ENCODE results near the gene SCNN1A. TPM values are rescaled to one million over a fixed set of nuclear protein-coding genes. Genes with fewer than 3 reads are reported as not detected.

SCNN1A gene
- total RNA-seq, 4 donors from 2014 or later = 74.2 to 143 (median 93.7) TPM

DNA sequence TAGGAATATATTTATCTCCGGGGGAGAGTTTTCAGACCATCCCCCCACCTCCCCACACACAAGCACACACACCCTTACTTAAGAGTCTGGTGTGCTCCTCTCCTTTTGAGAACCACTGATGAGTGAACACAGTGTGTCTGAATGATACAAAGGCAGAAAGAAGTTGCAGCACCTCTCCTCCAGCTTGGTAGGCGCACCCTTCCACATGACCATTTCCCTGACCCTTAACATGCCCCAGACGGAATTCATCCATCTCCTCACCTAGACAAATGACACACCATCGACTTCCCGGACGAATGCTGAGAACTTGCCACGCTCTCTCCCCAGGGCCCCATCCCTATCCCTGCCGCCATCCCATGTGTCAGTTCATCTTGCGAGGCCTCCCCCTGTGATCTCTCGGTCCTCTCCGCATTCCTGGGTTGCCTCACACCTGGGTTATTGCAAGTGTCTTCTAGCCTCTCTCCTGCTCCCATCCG, 37.4 kb downstream of the SCNN1A start:
- no peaks in the 10 kb centered on the region for H3K27me3 ChIP-seq
- peak overlapping the region; percentile 99 for H3K27ac ChIP-seq
- no peak for DNase-seq (ENCODE audit: low spot score in 2 of 2)
- TF ChIP-seq POLR2AphosphoS5 (IDR thresholded peaks at IDR 0.05) (no peak), EP300 (IDR thresholded peaks at IDR 0.05) (no peak), POLR2A (IDR thresholded peaks at IDR 0.05) (no peak)
- TF ChIP-seq, protein P1, sequence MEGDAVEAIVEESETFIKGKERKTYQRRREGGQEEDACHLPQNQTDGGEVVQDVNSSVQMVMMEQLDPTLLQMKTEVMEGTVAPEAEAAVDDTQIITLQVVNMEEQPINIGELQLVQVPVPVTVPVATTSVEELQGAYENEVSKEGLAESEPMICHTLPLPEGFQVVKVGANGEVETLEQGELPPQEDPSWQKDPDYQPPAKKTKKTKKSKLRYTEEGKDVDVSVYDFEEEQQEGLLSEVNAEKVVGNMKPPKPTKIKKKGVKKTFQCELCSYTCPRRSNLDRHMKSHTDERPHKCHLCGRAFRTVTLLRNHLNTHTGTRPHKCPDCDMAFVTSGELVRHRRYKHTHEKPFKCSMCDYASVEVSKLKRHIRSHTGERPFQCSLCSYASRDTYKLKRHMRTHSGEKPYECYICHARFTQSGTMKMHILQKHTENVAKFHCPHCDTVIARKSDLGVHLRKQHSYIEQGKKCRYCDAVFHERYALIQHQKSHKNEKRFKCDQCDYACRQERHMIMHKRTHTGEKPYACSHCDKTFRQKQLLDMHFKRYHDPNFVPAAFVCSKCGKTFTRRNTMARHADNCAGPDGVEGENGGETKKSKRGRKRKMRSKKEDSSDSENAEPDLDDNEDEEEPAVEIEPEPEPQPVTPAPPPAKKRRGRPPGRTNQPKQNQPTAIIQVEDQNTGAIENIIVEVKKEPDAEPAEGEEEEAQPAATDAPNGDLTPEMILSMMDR (IDR thresholded peaks at IDR 0.05) = no peak
- peaks cover 84% of the 10 kb centered on the region for H3K4me1 ChIP-seq
- H3K4me3 ChIP-seq = peak overlapping the region; percentile 92
- no peaks in the 10 kb centered on the region for H3K9me3 ChIP-seq
- H3K36me3 ChIP-seq = peaks cover 14% of the 10 kb centered on the region
- WGBS = 22% methylated on average over 12 of the region's 12 CpGs

DNA sequence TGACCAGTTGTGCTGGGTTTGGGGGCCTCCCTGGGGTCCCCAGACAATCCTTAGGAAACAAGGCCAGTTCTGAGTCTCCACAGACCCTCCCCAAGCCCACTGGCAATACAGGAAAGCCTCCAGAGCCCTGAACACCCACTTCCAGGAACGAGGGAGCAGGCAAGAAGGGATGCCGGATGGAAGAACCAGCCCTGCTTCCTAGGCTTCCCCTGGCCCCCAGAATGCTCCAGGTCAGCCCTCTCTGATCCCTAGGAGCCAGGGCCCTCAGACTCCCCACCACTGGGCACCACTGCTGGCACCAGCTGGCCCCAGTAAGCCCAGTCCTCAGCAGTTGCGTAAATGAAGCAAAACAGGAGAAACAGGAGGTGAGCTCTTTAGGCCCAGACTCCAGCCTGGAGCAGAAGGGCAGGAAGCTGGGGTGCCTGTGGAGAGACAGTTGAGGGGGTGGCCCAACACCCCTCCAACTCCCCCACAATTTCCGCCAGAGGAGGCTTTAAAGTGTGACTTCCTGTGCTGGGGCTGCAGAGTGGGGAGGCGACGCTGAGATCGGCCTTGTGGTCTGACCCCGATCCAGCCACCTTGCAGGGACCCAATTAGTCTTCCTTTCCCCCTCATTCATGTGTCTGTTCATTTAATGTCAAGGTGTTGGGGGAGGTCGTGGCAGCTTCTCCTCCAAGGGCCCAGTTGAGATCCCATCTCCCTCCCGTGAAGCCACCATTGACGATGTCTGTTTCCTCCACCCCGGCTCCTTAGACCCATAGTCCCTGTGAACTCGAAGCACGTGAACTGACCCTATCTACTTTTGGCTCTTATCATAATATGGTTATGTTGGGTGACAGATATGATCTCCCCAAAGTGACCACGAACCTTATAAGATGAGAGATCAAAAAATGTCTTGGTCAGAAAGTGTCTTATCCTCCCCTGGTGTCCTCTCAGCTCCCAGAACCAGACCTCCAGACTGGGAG, 38.2 kb downstream of the SCNN1A start:
- Histone ChIP-seq H3K27ac (peak overlapping the region; percentile 99), H3K27me3 (no peaks in the 10 kb centered on the region), H3K4me3 (peak overlapping the region; percentile 92), H3K36me3 (peaks cover 23% of the 10 kb centered on the region), H3K9me3 (no peaks in the 10 kb centered on the region), H3K4me1 (peaks cover 80% of the 10 kb centered on the region)
- TF ChIP-seq EP300 (IDR thresholded peaks at IDR 0.05) (no peak), POLR2AphosphoS5 (IDR thresholded peaks at IDR 0.05) (no peak), POLR2A (IDR thresholded peaks at IDR 0.05) (no peak)
- TF ChIP-seq, protein P1 (IDR thresholded peaks at IDR 0.05) = no peak
- WGBS = 27% methylated on average over 9 of the region's 15 CpGs
- no peak for DNase-seq (ENCODE audit: low spot score in 2 of 2)

DNA sequence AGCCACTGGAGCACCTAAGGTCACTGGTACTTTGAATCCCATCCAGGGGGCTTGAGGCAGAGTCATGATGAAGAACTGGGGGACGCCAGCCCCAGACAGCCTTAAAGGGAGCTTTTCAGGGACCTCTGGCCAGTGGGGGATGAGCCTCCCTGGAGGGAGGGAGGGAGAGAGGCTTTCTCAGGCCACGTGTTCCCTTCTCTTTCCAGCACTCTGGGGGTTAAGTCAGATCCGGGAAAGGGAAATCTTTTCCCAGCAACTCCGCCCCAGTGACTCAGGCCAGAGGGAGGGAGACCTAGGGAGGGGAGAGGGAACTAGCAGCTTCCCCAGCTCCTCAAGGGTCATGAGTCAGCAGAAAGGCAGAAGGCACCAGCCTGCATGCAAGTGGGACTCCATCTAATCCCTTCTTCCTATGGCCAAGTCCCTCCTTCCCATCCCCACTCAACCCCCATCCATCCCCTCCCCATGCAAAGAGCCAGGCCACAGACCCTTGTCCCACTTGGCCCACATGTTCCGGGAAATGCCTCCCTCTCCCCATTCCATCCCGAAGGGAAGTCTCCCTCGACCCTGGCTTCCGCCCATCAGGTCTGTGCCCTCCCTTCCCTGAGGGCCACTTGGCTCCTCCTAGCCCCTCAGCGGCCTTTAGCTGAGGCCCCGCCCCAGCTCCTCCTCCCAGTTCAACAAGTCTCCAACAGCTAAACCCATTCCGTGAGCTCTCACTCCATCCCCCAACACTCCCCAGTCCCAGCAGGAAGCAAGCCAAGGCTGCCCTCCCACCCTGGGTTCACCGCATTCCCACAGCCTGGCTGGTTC, 39.1 kb downstream of the SCNN1A start:
- Histone ChIP-seq H3K36me3 (peaks cover 29% of the 10 kb centered on the region), H3K27ac (peak overlapping the region; percentile 99), H3K9me3 (no peaks in the 10 kb centered on the region), H3K27me3 (no peaks in the 10 kb centered on the region), H3K4me1 (peaks cover 80% of the 10 kb centered on the region), H3K4me3 (peak overlapping the region; percentile 92)
- peak; percentile 95 to 96 for DNase-seq (ENCODE audit: low spot score in 2 of 2)
- 2% methylated on average over 12 of the region's 12 CpGs for WGBS
- TF ChIP-seq, protein P1 (IDR thresholded peaks at IDR 0.05) = no peak
- peak; percentile 50 to 88 (median 81) for TF ChIP-seq POLR2AphosphoS5 (IDR thresholded peaks at IDR 0.05)
- TF ChIP-seq EP300 (IDR thresholded peaks at IDR 0.05) = peak; percentile 52

DNA sequence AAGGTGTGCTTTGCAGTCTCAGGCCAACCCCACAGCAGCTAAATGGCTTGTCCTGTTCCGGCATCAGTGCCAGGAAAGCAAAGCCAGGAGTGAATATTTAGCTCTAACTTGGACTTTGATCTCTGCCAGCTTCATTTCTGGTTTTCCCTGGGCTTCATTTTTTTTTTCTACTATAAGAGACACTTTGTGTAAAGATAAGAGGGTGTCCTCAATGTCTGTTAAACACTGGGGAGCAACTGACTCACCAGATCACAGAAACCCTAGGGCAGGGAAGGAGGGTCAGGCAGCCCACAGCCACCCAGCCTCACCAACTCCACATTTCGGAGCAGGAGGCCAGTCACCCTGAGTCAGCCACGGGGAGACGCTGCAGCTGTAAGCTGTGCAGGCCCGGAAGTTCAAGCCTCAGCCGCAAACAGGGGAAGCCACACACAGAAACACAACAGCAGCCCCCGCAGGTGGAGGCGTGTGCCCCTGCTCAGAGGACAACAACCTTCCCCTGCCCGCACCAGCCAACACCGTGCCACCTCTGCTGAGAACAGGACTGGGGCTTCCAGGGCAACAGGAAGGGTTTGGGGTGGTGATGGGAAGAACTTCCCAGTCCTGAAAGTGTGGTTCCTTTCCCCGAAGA, 39.8 kb downstream of the SCNN1A start:
- WGBS = 2% methylated on average over 11 of the region's 11 CpGs
- H3K36me3 ChIP-seq = peaks cover 36% of the 10 kb centered on the region
- DNase-seq (ENCODE audit: low spot score in 2 of 2) = peak in 1 of 2 donors; percentile 90
- H3K4me3 ChIP-seq = peak overlapping the region; percentile 92
- peaks cover 81% of the 10 kb centered on the region for H3K4me1 ChIP-seq
- H3K27me3 ChIP-seq = no peaks in the 10 kb centered on the region
- peak in 1 of 2 donors; percentile 14 for TF ChIP-seq POLR2A (IDR thresholded peaks at IDR 0.05)
- TF ChIP-seq POLR2AphosphoS5 (IDR thresholded peaks at IDR 0.05) = peak in 2 of 3 donors; percentile 13 to 34
- no peak for TF ChIP-seq EP300 (IDR thresholded peaks at IDR 0.05)
- TF ChIP-seq, protein P1 (IDR thresholded peaks at IDR 0.05) = peak in 1 of 2 donors; percentile 51
- H3K9me3 ChIP-seq = no peaks in the 10 kb centered on the region
- peak overlapping the region; percentile 99 for H3K27ac ChIP-seq

All from suprapubic skin (tissue), 4 donors.